H1 (cell line): ENCODE measurements around the gene ANXA3. TPM values are rescaled to one million over a fixed set of nuclear protein-coding genes. Genes with fewer than 3 reads are reported as not detected.

Experiments used
- CTCF ChIA-PET: fragments of 300-600 bp; sonication (Branson Sonifier 250); formaldehyde crosslinking; loops from one replicate; lab custom pipeline; 2021; ENCODE audit not compliant: partially characterized antibody; lab: Charles Lee
- POLR2A ChIA-PET: fragments of 300-600 bp; sonication (Branson Sonifier 250); formaldehyde crosslinking; loops from one replicate; lab custom pipeline; 2021; ENCODE audit warnings: inconsistent platforms; ENCODE audit not compliant: partially characterized antibody; lab: Charles Lee
- DNase-seq, 2 experiments: peaks; one replicate each; pipeline versions ENCODE4 v3.0.0 to v3.0.0-alpha.2; 2010 to 2022; ENCODE audit warnings: low spot score in 2 of 2, low read depth in 1 of 2, mixed read lengths in 1 of 2
- FAIRE-seq: peaks from 2 replicates; lab custom pipeline; 2011; peaks lifted over from hg19 to GRCh38; lab: Jason Lieb, UNC
- H2AFZ ChIP-seq: 2 replicates; pipeline ENCODE4 v1.8.1; 2012; ENCODE audit warnings: low read length, inconsistent platforms
- H2AK5ac ChIP-seq: 2 replicates; pipeline ENCODE4 v1.6.1; 2013; ENCODE audit warnings: low read depth, low read length
- H2BK120ac ChIP-seq: replicated peaks from 2 replicates; pipeline ENCODE3; 2013; ENCODE audit warnings: low read depth, low read length, inconsistent platforms
- H2BK12ac ChIP-seq: 2 replicates; pipeline ENCODE4 v1.6.1; 2013; ENCODE audit warnings: low read depth, low read length
- H2BK15ac ChIP-seq: 2 replicates; pipeline ENCODE4 v1.6.1; 2013; ENCODE audit warnings: low read length
- H2BK20ac ChIP-seq: 2 replicates; pipeline ENCODE4 v1.6.1; 2013; ENCODE audit warnings: low read length
- H2BK5ac ChIP-seq: 2 replicates; pipeline ENCODE4 v1.6.1; 2013; ENCODE audit warnings: low read depth, low read length
- H3K14ac ChIP-seq: 2 replicates; pipeline ENCODE4 v1.6.1; 2013; ENCODE audit warnings: inconsistent platforms; ENCODE audit not compliant: insufficient read length
- H3K18ac ChIP-seq: 2 replicates; pipeline ENCODE4 v1.6.1; 2013; ENCODE audit warnings: low read length; ENCODE audit errors: extremely low read depth
- H3K23ac ChIP-seq: 2 replicates; pipeline ENCODE4 v1.6.1; 2013; ENCODE audit warnings: inconsistent platforms; ENCODE audit not compliant: insufficient read length
- H3K23me2 ChIP-seq: 2 replicates; pipeline ENCODE4 v1.6.1; 2013; ENCODE audit warnings: low read depth, low read length
- H3K27ac ChIP-seq: 2 replicates; pipeline ENCODE4 v1.6.1; 2011; ENCODE audit warnings: low read depth, low read length, inconsistent platforms
- H3K27me3 ChIP-seq, 4 experiments: replicated peaks in 1 of 4; 1 replicate in 1 of 4; 2 replicates in 3 of 4; pipeline versions ENCODE4 v1.6.1 to v1.8.1; 2011 to 2013; ENCODE audit warnings: low read length in 3 of 4, mild to moderate bottlenecking in 3 of 4, inconsistent platforms in 2 of 4, mixed read lengths in 2 of 4, moderate library complexity in 1 of 4; ENCODE audit not compliant: control insufficient read depth in 3 of 4, insufficient read depth in 3 of 4; ENCODE audit errors: extremely low read depth in 1 of 4
- H3K36me3 ChIP-seq, 4 experiments: 2 replicates each; pipeline versions ENCODE4 v1.6.1 to v1.8.1; 2011 to 2013; ENCODE audit warnings: mild to moderate bottlenecking in 4 of 4, low read length in 3 of 4, moderate library complexity in 2 of 4, control low read depth in 1 of 4, inconsistent platforms in 1 of 4; ENCODE audit not compliant: insufficient read depth in 4 of 4, control insufficient read depth in 2 of 4
- H3K4ac ChIP-seq: replicated peaks from 2 replicates; pipeline ENCODE3; 2013; ENCODE audit warnings: low read length, low read depth, mixed read lengths, inconsistent platforms; ENCODE audit not compliant: insufficient read length
- H3K4me1 ChIP-seq, 4 experiments: replicated peaks in 1 of 4; 1 replicate in 1 of 4; 2 replicates in 3 of 4; pipeline versions ENCODE4 v1.6.1 to v1.8.1; 2011 to 2013; ENCODE audit warnings: low read length in 3 of 4, inconsistent platforms in 2 of 4, mixed read lengths in 1 of 4; ENCODE audit not compliant: insufficient read depth in 4 of 4, control insufficient read depth in 3 of 4
- H3K4me2 ChIP-seq, 2 experiments: 2 replicates each; pipeline versions ENCODE4 v1.6.1 to v1.8.1; 2011 to 2013; ENCODE audit warnings: low read depth in 2 of 2, low read length in 2 of 2, control low read depth in 1 of 2, inconsistent platforms in 1 of 2, mild to moderate bottlenecking in 1 of 2; ENCODE audit not compliant: insufficient read depth in 1 of 2
- H3K4me3 ChIP-seq, 4 experiments: fragments of 200-600, 300-600 bp in 1 of 4; sonication (generic), shearing (Covaris generic), sonication (Bioruptor Twin) in 1 of 4; 2 replicates each; pipeline versions ENCODE4 v1.5.1 to v1.8.1; 2011 to 2016; ENCODE audit warnings: low read length in 4 of 4, low read depth in 3 of 4, control low read depth in 2 of 4, inconsistent platforms in 2 of 4, mild to moderate bottlenecking in 2 of 4, mixed read lengths in 1 of 4, moderate library complexity in 1 of 4; ENCODE audit not compliant: insufficient read depth in 2 of 4; ENCODE audit errors: extremely low read depth in 1 of 4
- H3K56ac ChIP-seq: replicated peaks from 2 replicates; pipeline ENCODE3; 2013; ENCODE audit warnings: low read depth, mild to moderate bottlenecking, mixed read lengths, low read length, inconsistent platforms; ENCODE audit not compliant: insufficient read length
- H3K79me1 ChIP-seq: 2 replicates; pipeline ENCODE4 v1.6.1; 2013; ENCODE audit warnings: low read depth, low read length, control low read depth
- H3K79me2 ChIP-seq, 2 experiments: 2 replicates each; pipeline versions ENCODE4 v1.6.1 to v1.8.1; 2012 to 2013; ENCODE audit warnings: low read length in 2 of 2, mild to moderate bottlenecking in 2 of 2, inconsistent platforms in 1 of 2; ENCODE audit not compliant: insufficient read depth in 2 of 2, control insufficient read depth in 1 of 2
- H3K9ac ChIP-seq, 4 experiments: replicated peaks in 1 of 4; 1 replicate in 1 of 4; 2 replicates in 3 of 4; pipeline versions ENCODE4 v1.6.1 to v1.8.1; 2011 to 2013; ENCODE audit warnings: low read depth in 3 of 4, low read length in 3 of 4, control low read depth in 2 of 4, mild to moderate bottlenecking in 2 of 4, moderate library complexity in 2 of 4, inconsistent platforms in 1 of 4; ENCODE audit errors: extremely low read depth in 1 of 4
- H3K9me3 ChIP-seq, 2 experiments: 2 replicates each; pipeline versions ENCODE4 v1.6.1 to v1.8.1; 2012 to 2013; ENCODE audit warnings: mild to moderate bottlenecking in 2 of 2, moderate library complexity in 2 of 2, control low read depth in 1 of 2, inconsistent platforms in 1 of 2, low read depth in 1 of 2, low read length in 1 of 2, mixed read lengths in 1 of 2; ENCODE audit not compliant: insufficient read depth in 2 of 2
- H4K20me1 ChIP-seq, 2 experiments: replicated peaks in 1 of 2; 2 replicates each; pipeline versions ENCODE3 to v1.8.1; 2011 to 2013; ENCODE audit warnings: inconsistent platforms in 2 of 2, low read length in 2 of 2, mild to moderate bottlenecking in 1 of 2; ENCODE audit not compliant: insufficient read depth in 2 of 2, control insufficient read depth in 1 of 2
- H4K5ac ChIP-seq: 2 replicates; pipeline ENCODE4 v1.6.1; 2013; ENCODE audit warnings: low read length, low read depth, mixed read lengths, inconsistent platforms; ENCODE audit not compliant: insufficient read length
- H4K8ac ChIP-seq: 2 replicates; pipeline ENCODE4 v1.8.0; 2013; ENCODE audit warnings: mild to moderate bottlenecking, moderate library complexity, low read length, inconsistent platforms; ENCODE audit not compliant: insufficient read depth; ENCODE audit errors: extremely low read depth
- H4K91ac ChIP-seq: replicated peaks from 2 replicates; pipeline ENCODE3; 2013; ENCODE audit warnings: low read length, mixed read lengths, inconsistent platforms; ENCODE audit not compliant: insufficient read length
- CBX8 ChIP-seq: fragments of 300-800, 300-1000 bp; sonication (generic); IDR thresholded peaks from 2 replicates; pipeline ENCODE4 v1.7.1; 2016; ENCODE audit warnings: low read depth, low read length, borderline replicate concordance
- CREB1 ChIP-seq: IDR thresholded peaks from 2 replicates; pipeline ENCODE4 v1.6.1; 2012; ENCODE audit warnings: inconsistent platforms
- JUND ChIP-seq: IDR thresholded peaks from 2 replicates; pipeline ENCODE4 v1.6.1; 2011; ENCODE audit warnings: mild to moderate bottlenecking, improper control_type of control experiment, low read length
- KDM4A ChIP-seq: IDR thresholded peaks from one replicate; pipeline ENCODE4 v1.7.1; 2012; ENCODE audit warnings: low read depth, mild to moderate bottlenecking, moderate library complexity, low read length, inconsistent platforms; ENCODE audit not compliant: severe bottlenecking
- NRF1 ChIP-seq: IDR thresholded peaks from 2 replicates; pipeline ENCODE4 v1.6.1; 2011; ENCODE audit warnings: mild to moderate bottlenecking, low read depth, low read length, improper control_type of control experiment
- POLR2AphosphoS5 ChIP-seq: IDR thresholded peaks from 2 replicates; pipeline ENCODE4 v1.6.1; 2011; ENCODE audit warnings: low read depth, low read length
- RFX5 ChIP-seq: IDR thresholded peaks from 2 replicates; pipeline ENCODE4 v1.6.1; 2011; ENCODE audit warnings: low read depth, low read length, improper control_type of control experiment, borderline replicate concordance
- YY1 ChIP-seq: IDR thresholded peaks from 2 replicates; pipeline ENCODE4 v1.6.1; 2011; ENCODE audit warnings: low read depth, mild to moderate bottlenecking, low read length
- ZNF274 ChIP-seq: IDR thresholded peaks from 2 replicates; pipeline ENCODE4 v1.7.0; 2012; ENCODE audit warnings: low read length, borderline replicate concordance; ENCODE audit errors: extremely low read depth
- WGBS, 2 experiments: shearing (Covaris generic) in 1 of 2; methylation state at CpG; one replicate each; pipeline versions ENCODE4 v1.1.6 to v1.1.7; 2013 to 2015; ENCODE audit warnings: low lambda C conversion rate in 2 of 2, mixed read lengths in 2 of 2, inconsistent platforms in 1 of 2, low coverage in 1 of 2, missing lambda C conversion rate in 1 of 2; ENCODE audit not compliant: insufficient replicate concordance in 2 of 2, insufficient coverage in 1 of 2, insufficient read length in 1 of 2; ENCODE audit errors: extremely low coverage in 1 of 2, missing lambda C conversion rate in 1 of 2; 5-methylcytosine and 5-hydroxymethylcytosine counted together
- polyA plus RNA-seq, 7 experiments: library from polyadenylated mRNA; depleted of rRNA in 3 of 7; stranded (reverse) in 5 of 7; unstranded in 2 of 7; fragments of >200 nt in 5 of 7; fragments of 200-250 nt in 2 of 7; gene quantifications; 1 replicate in 5 of 7; 2 replicates in 1 of 7; 4 replicates in 1 of 7; pipeline versions ENCODE4 v1.2.1 to v1.2.3, GENCODE V29; 2011 to 2013; ENCODE audit warnings: missing spikeins in 2 of 7, mixed read lengths in 2 of 7
- total RNA-seq: library from RNA; stranded (reverse); fragmentation: NEBNext Ultra II Directional; extraction: Animal tissue kit (Norgen Biotek cat#: 25700); gene quantifications from 2 replicates; pipeline ENCODE4 v1.2.1, GENCODE V29; 2021
- TF ChIP-seq, protein P1 (sequence below), 3 experiments: IDR thresholded peaks; 1 replicate in 2 of 3; 2 replicates in 1 of 3; pipeline versions ENCODE4 v1.5.1 to v1.6.1; 2011; ENCODE audit warnings: low read length in 3 of 3, mild to moderate bottlenecking in 3 of 3, inconsistent platforms in 2 of 3, low read depth in 1 of 3, moderate library complexity in 1 of 3; ENCODE audit not compliant: insufficient read depth in 1 of 3; ENCODE audit errors: control extremely low read depth in 1 of 3

The ANXA3 gene
- total and polyA plus RNA-seq, 2 of the 8 experiments (the other 6 are each of a cell fraction or from before 2014, with no cell fraction given) = 10.3 to 27.3 TPM

DNA sequence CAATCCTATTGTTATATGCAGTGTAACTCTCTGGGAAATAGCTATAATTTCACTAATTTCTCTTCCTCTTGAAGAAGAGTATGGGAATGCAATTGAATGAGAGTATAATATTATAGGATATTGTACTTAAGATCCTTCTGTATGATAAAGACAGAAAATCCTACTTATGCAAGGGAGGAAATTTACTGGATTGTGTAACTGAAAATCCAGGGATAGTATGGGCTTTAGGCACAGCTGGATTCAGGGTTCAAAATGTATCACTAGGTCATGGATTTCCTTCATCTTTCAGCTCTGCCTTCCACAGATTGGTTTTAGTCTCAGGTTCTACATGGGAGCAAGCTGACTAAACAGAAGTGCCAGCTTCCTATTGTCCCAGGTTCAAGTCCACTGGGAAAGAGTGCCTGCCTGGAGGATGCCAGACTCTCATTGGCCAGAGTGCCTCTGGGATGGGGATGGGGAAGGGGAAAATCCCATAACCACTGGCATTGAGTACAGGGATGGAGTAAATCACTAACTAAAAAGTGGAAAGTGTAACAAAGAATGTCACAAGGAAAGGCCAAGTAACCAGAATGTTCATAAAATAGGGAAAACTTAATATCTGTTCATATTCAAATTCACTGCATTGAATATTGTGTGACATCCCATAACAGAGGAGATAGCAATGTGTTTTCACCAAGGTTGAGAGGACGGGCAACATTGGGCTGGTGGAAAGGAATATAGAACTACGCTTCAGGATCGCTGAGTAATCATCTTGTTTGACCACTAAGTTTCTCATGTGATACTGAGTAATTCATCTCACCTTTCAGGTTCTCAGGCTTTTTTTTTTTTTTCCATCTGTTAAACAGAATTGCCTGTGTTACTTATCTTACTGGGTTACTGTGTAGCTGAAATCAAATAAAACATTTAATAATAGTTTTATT is 75.7 kb downstream of the ANXA3 start:
- Histone ChIP-seq H3K79me1 (no peaks in the 10 kb centered on the region), H2BK12ac (no peak overlapping the region; the same call in 1 of the 2 replicates), H4K8ac (no peak overlapping the region), H3K4me2 (no peak overlapping the region), H2BK120ac (no peak overlapping the region), H3K4ac (no peak overlapping the region), H3K23me2 (no peaks in the 10 kb centered on the region), H2AK5ac (no peak overlapping the region), H3K27ac (no peak overlapping the region), H4K91ac (no peak overlapping the region), H3K36me3 (no peaks in the 10 kb centered on the region), H3K4me3 (no peak overlapping the region), H3K14ac (no peak overlapping the region), H2BK20ac (no peak overlapping the region), H3K9ac (no peak overlapping the region), H3K18ac (no peak overlapping the region), H3K4me1 (no peaks in the 10 kb centered on the region), H3K56ac (no peak overlapping the region), H2AFZ (no peak overlapping the region), H3K79me2 (no peaks in the 10 kb centered on the region), H4K20me1 (no peaks in the 10 kb centered on the region), H4K5ac (no peak overlapping the region), H2BK5ac (no peak overlapping the region), H3K27me3 (no peaks in the 10 kb centered on the region), H3K23ac (no peak overlapping the region), H3K9me3 (no peaks in the 10 kb centered on the region), H2BK15ac (no peak overlapping the region)
- POLR2A ChIA-PET = no interaction called here
- DNase-seq (no peak), FAIRE-seq (no peak)
- WGBS, 2 experiments = 80% methylated on average over 3 of the region's 3 CpGs; no CpG with 5 or more reads in 1 of the 2 experiments
- CTCF ChIA-PET = interaction anchor here (0.7 to 2.7 kb wide), 7 partner anchors 8 to 237 kb away, joined by 3 to 10 read pairs (median 4); no protein-coding TSS in a partner anchor
- TF ChIP-seq JUND (no peak), YY1 (no peak), RFX5 (no peak), POLR2AphosphoS5 (no peak), ZNF274 (no peak), CBX8 (no peak), NRF1 (no peak), KDM4A (no peak), CREB1 (no peak)
- TF ChIP-seq, protein P1, sequence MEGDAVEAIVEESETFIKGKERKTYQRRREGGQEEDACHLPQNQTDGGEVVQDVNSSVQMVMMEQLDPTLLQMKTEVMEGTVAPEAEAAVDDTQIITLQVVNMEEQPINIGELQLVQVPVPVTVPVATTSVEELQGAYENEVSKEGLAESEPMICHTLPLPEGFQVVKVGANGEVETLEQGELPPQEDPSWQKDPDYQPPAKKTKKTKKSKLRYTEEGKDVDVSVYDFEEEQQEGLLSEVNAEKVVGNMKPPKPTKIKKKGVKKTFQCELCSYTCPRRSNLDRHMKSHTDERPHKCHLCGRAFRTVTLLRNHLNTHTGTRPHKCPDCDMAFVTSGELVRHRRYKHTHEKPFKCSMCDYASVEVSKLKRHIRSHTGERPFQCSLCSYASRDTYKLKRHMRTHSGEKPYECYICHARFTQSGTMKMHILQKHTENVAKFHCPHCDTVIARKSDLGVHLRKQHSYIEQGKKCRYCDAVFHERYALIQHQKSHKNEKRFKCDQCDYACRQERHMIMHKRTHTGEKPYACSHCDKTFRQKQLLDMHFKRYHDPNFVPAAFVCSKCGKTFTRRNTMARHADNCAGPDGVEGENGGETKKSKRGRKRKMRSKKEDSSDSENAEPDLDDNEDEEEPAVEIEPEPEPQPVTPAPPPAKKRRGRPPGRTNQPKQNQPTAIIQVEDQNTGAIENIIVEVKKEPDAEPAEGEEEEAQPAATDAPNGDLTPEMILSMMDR (IDR thresholded peaks at IDR 0.05; ENCODE audit: control extremely low read depth in 1 of 3, insufficient read depth in 1 of 3, low read depth in 1 of 3, low read length in 3 of 3) = no peak
